ENCODE data around the gene SEC16B. TPM values are rescaled to one million over a fixed set of nuclear protein-coding genes. Genes with fewer than 3 reads are reported as not detected.
A peak's percentile ranks its signal among the peaks of the same experiment; 100 is the strongest.
"Not testable (repeated sequence)": the region's sequence is repeated elsewhere in the genome, so short reads cannot be mapped to it uniquely, and the experiment has no call there.

The SEC16B gene
- total and polyA plus RNA-seq, 2 of the 8 experiments (the other 6 are each of a cell fraction or from before 2014, with no cell fraction given), result 0.56 to 0.94 TPM

- H4K8ac ChIP-seq (ENCODE audit: extremely low read depth, insufficient read depth, low read length), result peak overlapping the region; percentile 79; the same call in 1 of the 2 replicates
- H3K27ac ChIP-seq (ENCODE audit: low read depth, low read length); H2BK5ac ChIP-seq (ENCODE audit: low read depth, low read length); H3K9me3 ChIP-seq (ENCODE audit: insufficient read depth in 2 of 2, low read depth in 1 of 2, low read length in 1 of 2); H3K18ac ChIP-seq (ENCODE audit: extremely low read depth, low read length); H3K23ac ChIP-seq (ENCODE audit: insufficient read length); H4K91ac ChIP-seq (replicated peaks; ENCODE audit: insufficient read length, low read length); H3K27me3 ChIP-seq (replicated peaks in 1 of 4; ENCODE audit: control insufficient read depth in 3 of 4, extremely low read depth in 1 of 4, insufficient read depth in 3 of 4, low read length in 3 of 4); H3K4me3 ChIP-seq (ENCODE audit: extremely low read depth in 1 of 4, insufficient read depth in 2 of 4, low read depth in 3 of 4, low read length in 4 of 4); H3K4ac ChIP-seq (replicated peaks; ENCODE audit: insufficient read length, low read depth, low read length); H2AFZ ChIP-seq (ENCODE audit: low read length); H3K79me1 ChIP-seq (ENCODE audit: low read depth, low read length); H3K14ac ChIP-seq (ENCODE audit: insufficient read length); H3K9ac ChIP-seq (replicated peaks in 1 of 4; ENCODE audit: extremely low read depth in 1 of 4, low read depth in 3 of 4, low read length in 3 of 4); POLR2A ChIA-PET (ENCODE audit: partially characterized antibody); H2BK20ac ChIP-seq (ENCODE audit: low read length); H3K56ac ChIP-seq (replicated peaks; ENCODE audit: insufficient read length, low read depth, low read length); H2AK5ac ChIP-seq (ENCODE audit: low read depth, low read length); H3K4me2 ChIP-seq (ENCODE audit: insufficient read depth in 1 of 2, low read depth in 2 of 2, low read length in 2 of 2); H3K4me1 ChIP-seq (replicated peaks in 1 of 4; ENCODE audit: control insufficient read depth in 3 of 4, insufficient read depth in 4 of 4, low read length in 3 of 4); H4K5ac ChIP-seq (ENCODE audit: insufficient read length, low read depth, low read length); H3K23me2 ChIP-seq (ENCODE audit: low read depth, low read length); H3K36me3 ChIP-seq (ENCODE audit: control insufficient read depth in 2 of 4, insufficient read depth in 4 of 4, low read length in 3 of 4); H2BK120ac ChIP-seq (replicated peaks; ENCODE audit: low read depth, low read length); H2BK15ac ChIP-seq (ENCODE audit: low read length); DNase-seq (ENCODE audit: low read depth in 1 of 2, low spot score in 2 of 2); H2BK12ac ChIP-seq (ENCODE audit: low read depth, low read length); FAIRE-seq; H4K20me1 ChIP-seq (replicated peaks in 1 of 2; ENCODE audit: control insufficient read depth in 1 of 2, insufficient read depth in 2 of 2, low read length in 2 of 2); H3K79me2 ChIP-seq (ENCODE audit: control insufficient read depth in 1 of 2, insufficient read depth in 2 of 2, low read length in 2 of 2): not testable (repeated sequence)
- CTCF ChIA-PET (ENCODE audit: partially characterized antibody), result interaction anchor here (1.2 to 2.7 kb wide), 3 partner anchors 8 to 289 kb away, joined by 3 to 6 read pairs (median 6); no protein-coding TSS in a partner anchor
- 83% methylated on average over 5 of the region's 5 CpGs; no CpG with 5 or more reads in 1 of the 2 experiments for WGBS, 2 experiments (ENCODE audit: extremely low coverage in 1 of 2, insufficient coverage in 1 of 2, insufficient read length in 1 of 2, insufficient replicate concordance in 2 of 2, low coverage in 1 of 2, low lambda C conversion rate in 2 of 2, missing lambda C conversion rate in 1 of 2)
These were observed 16.4 kb upstream of the SEC16B start for GRCh38 chr1:177986281-177986680.

Measured in H1 (cell line).